Measurements from ENCODE around the gene SCIN.
A peak's percentile ranks its signal among the peaks of the same experiment; 100 is the strongest.
"Not testable (repeated sequence)": the region's sequence is repeated elsewhere in the genome, so short reads cannot be mapped to it uniquely, and the experiment has no call there.

SCIN gene

DNA sequence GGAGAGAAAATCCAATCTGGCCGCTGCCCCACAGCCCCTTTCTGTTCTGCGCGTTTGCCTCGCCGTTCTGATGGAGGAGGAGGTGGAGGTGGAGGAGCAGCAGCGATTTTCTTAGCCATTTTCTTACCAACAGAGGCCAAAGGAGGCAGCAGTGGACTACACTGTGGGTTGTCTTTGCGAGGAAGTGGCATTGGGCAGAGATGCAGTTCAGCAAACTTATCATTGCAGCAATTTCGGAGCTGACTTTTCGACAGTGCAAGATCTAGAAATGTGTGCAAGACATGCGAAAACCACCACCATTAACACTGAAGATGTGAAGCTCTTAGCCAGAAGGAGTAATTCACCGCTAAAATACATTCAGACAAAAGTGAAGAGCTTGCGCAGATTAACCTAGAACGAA, 115.0 kb downstream of the SCIN start:
- TF ChIP-seq, protein P1, sequence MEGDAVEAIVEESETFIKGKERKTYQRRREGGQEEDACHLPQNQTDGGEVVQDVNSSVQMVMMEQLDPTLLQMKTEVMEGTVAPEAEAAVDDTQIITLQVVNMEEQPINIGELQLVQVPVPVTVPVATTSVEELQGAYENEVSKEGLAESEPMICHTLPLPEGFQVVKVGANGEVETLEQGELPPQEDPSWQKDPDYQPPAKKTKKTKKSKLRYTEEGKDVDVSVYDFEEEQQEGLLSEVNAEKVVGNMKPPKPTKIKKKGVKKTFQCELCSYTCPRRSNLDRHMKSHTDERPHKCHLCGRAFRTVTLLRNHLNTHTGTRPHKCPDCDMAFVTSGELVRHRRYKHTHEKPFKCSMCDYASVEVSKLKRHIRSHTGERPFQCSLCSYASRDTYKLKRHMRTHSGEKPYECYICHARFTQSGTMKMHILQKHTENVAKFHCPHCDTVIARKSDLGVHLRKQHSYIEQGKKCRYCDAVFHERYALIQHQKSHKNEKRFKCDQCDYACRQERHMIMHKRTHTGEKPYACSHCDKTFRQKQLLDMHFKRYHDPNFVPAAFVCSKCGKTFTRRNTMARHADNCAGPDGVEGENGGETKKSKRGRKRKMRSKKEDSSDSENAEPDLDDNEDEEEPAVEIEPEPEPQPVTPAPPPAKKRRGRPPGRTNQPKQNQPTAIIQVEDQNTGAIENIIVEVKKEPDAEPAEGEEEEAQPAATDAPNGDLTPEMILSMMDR (IDR thresholded peaks at IDR 0.05; ENCODE audit: low read depth, low read length, missing control alignments) = peak; percentile 74
- in situ Hi-C loops (cut with HindIII; ENCODE audit: low pct_ligation_motif_present, low sequenced_read_pairs) = no loop called here
- H3K36me3 ChIP-seq (replicated peaks) = no peaks in the 10 kb centered on the region
- no peaks in the 10 kb centered on the region for H3K27me3 ChIP-seq (replicated peaks)
- H3K27ac ChIP-seq = no peak overlapping the region
- DNase-seq = peak; percentile 39
- no peak overlapping the region for H3K4me3 ChIP-seq (ENCODE audit: low read depth, low read length)

DNA sequence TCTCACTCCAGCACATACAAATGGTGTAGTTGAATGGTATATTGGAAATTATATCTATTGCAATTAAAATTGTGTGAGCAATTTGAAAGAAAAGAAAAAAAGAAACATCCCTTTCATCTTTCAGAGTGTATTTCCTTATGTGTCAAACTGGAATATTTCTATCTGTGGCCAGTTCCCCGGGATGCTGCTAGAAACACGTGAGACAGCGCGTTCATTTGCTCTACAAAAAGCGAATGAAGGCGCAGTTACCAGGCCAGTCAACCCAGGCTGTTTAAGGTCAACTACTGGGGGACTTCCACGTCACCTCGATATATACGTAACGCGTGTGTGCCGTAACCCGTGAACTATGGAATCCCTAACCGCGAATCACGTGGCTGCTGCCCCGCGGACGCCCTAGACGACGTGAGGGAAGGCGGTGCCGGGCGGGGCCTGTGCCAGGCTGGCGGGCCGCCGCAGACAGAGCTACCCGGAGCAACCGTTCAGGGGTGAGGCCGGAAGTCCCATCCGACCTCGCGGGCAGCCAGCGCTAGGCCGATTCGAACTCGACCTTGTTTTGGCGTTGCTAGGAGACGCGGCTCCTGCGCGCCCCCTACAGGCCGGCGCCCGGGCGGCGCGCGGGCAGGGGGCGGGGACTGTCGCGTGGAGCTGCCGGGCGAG, 115.8 kb downstream of the SCIN start:
- in situ Hi-C loops (cut with HindIII; ENCODE audit: low pct_ligation_motif_present, low sequenced_read_pairs) = no loop called here
- Histone ChIP-seq H3K36me3 (replicated peaks) (no peaks in the 10 kb centered on the region), H3K27me3 (replicated peaks) (no peaks in the 10 kb centered on the region), H3K4me3 (ENCODE audit: low read depth, low read length) (peak overlapping the region; percentile 80), H3K27ac (peak overlapping the region; percentile 80)
- TF ChIP-seq, protein P1 (IDR thresholded peaks at IDR 0.05; ENCODE audit: low read depth, low read length, missing control alignments) = peak; percentile 59
- peak; percentile 79 for DNase-seq

DNA sequence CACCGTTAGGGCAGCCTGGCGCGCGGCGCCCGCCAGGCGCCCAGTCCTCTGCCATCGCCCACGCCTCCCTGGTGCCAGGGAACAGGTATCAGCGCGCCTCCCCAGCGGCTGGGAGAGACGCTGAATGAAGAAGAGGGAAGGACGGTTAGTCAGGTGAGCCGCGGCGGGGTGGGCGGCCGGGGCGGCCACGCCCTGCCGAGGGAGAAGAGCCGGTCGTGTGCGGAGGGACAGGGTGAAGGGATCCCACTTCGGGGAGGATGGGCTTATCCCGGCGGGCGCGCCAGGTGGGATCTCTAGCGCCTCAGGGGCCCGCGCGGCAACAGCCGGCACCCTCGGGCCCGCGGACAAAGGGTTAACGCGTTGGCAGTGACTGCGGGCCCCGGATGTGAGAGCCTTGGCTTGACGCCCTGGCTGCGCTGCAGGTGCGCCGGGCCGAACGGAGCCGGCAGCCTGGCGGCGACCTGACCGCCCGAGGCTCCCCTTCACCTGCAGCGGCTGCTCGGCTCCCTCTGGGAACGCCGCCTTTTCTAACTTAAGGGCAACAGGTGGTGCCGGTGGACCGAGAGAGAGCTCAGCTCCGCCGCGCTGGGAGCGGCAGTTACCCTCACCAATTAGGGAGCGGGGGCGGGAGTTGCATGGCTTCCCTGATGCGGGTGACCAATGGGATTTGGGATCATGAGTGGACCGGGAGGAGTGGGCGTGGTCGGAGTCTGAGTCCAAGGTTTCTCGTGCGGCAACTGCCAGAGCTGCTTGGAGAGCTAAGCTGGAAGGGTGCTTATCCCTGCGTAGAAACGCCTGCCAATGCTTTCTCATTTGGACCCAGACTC, 116.6 kb downstream of the SCIN start, which contains the start of gene ARL4A:
Gene ARL4A, plus strand, starts transcription at position 743 of the 827 bp plus-strand sequence. CDS start 622 bp downstream, outside the sequence.
- peak within 1 kb of the TSS; percentile 80 for H3K4me3 ChIP-seq (ENCODE audit: low read depth, low read length)
- TF ChIP-seq, protein P1 (IDR thresholded peaks at IDR 0.05; ENCODE audit: low read depth, low read length, missing control alignments) = peak; percentile 52
- in situ Hi-C loops (cut with HindIII; ENCODE audit: low pct_ligation_motif_present, low sequenced_read_pairs) = no loop called here
- DNase-seq = peak; percentile 99
- no peaks in the 10 kb centered on the region for H3K27me3 ChIP-seq (replicated peaks)
- H3K27ac ChIP-seq = peak within 1 kb of the TSS; percentile 80
- no peaks in the 10 kb centered on the region for H3K36me3 ChIP-seq (replicated peaks)

DNA sequence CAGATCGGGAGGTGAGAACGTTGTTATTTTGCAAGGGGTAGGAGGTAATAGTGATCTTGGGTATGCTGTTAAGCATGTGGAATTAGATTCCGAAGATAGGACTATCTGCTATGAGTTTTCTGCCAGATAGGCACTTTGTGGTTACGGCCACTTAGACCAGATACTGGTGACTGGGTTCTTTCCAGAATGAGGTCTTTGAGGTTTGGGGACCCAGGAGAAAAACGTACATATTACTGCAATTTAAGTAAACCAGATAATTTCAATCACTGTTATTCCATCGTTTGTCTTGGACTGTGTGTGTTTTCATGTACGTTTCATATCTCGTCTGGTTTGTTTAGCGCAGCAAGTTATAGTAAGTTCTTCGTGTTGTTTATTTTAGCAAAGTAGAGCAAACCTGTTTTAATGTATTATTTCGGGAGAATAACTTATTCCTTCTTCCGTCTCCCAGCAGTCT, 117.2 kb downstream of the SCIN start:
- in situ Hi-C loops (cut with HindIII; ENCODE audit: low pct_ligation_motif_present, low sequenced_read_pairs) = no loop called here
- DNase-seq = no peak
- Histone ChIP-seq H3K27ac (peak overlapping the region; percentile 12), H3K4me3 (ENCODE audit: low read depth, low read length) (peak overlapping the region; percentile 80), H3K36me3 (replicated peaks) (no peaks in the 10 kb centered on the region), H3K27me3 (replicated peaks) (no peaks in the 10 kb centered on the region)
- TF ChIP-seq, protein P1 (IDR thresholded peaks at IDR 0.05; ENCODE audit: low read depth, low read length, missing control alignments) = no peak

DNA sequence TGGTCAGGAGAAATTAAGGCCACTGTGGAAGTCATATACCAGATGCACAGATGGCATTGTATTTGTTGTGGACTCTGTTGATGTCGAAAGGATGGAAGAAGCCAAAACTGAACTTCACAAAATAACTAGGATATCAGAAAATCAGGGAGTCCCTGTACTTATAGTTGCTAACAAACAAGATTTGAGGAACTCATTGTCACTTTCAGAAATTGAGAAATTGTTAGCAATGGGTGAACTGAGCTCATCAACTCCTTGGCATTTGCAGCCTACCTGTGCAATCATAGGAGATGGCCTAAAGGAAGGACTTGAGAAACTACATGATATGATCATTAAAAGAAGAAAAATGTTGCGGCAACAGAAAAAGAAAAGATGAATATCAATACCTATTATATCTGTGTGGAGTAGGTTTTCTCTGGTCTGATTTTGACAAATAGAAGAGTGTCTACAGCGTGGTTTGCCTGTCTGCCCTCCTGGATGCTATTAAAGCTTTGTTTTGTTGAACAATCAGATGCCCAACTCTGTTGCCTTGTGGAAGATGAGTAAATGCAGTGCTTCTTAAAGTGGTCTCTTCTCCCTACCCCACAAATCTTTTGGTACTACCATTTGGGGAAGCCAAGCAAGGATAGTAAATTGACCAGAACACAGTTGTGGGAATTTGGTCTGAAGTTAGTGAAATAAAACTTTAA, 118.1 kb downstream of the SCIN start:
- H3K27ac ChIP-seq; in situ Hi-C loops (cut with HindIII; ENCODE audit: low pct_ligation_motif_present, low sequenced_read_pairs); DNase-seq; H3K36me3 ChIP-seq (replicated peaks); H3K27me3 ChIP-seq (replicated peaks): not testable (repeated sequence)
- peak overlapping the region; percentile 24 for H3K4me3 ChIP-seq (ENCODE audit: low read depth, low read length)

DNA sequence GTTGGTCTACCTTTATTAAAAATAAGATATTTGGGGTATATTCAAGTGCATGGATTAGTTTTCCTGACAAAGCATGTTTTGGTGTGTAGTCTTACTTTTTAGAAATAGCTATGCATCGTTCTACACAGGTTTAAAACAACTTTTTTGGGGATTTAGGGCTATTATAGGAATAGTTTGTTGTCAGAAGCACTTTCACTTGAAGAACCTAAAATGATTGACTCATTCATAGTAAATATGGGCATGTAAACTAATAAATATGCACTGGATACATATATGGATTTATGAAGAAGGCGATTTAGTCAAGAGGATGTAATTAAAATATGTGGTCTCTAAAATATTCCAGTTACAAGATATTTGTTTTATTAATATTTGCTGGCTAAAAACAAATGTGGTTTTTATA, 118.9 kb downstream of the SCIN start:
- no peak for DNase-seq
- H3K27ac ChIP-seq = no peak overlapping the region
- in situ Hi-C loops (cut with HindIII; ENCODE audit: low pct_ligation_motif_present, low sequenced_read_pairs) = no loop called here
- TF ChIP-seq, protein P1 (IDR thresholded peaks at IDR 0.05; ENCODE audit: low read depth, low read length, missing control alignments) = no peak
- peak overlapping the region; percentile 1 for H3K4me3 ChIP-seq (ENCODE audit: low read depth, low read length)
- no peaks in the 10 kb centered on the region for H3K36me3 ChIP-seq (replicated peaks)
- H3K27me3 ChIP-seq (replicated peaks) = no peaks in the 10 kb centered on the region

Measured in brain microvascular endothelial cell (primary cell).